GM21723 (cell line): ENCODE measurements around the gene CACNB4.

Source experiments
- ATAC-seq: cut with Tn5 transposase; IDR thresholded peaks from one replicate; pipeline ENCODE4 v1.9.1; 2021; ENCODE audit warnings: mild to moderate bottlenecking, moderate library complexity; ENCODE audit not compliant: unreplicated experiment

The CACNB4 gene

GRCh38 chr2:151979694-151980093 is 119.2 kb downstream of the CACNB4 start:
- ATAC-seq: no peak

GRCh38 chr2:151978709-151979108 is 120.1 kb downstream of the CACNB4 start:
- no peak for ATAC-seq

GRCh38 chr2:151977631-151978030 is 121.2 kb downstream of the CACNB4 start:
- ATAC-seq: no peak

- peak; percentile 79 for ATAC-seq
Measured at GRCh38 chr2:151976945-151977353, 121.9 kb downstream of the CACNB4 start.

GRCh38 chr2:151975460-151976414 is 123.1 kb downstream of the CACNB4 start:
- no peak for ATAC-seq

GRCh38 chr2:151974988-151975387 is 123.9 kb downstream of the CACNB4 start:
- ATAC-seq: no peak

- no peak for ATAC-seq
Measured at GRCh38 chr2:151973901-151974199, 125.0 kb downstream of the CACNB4 start.

GRCh38 chr2:151973013-151973900 is 125.6 kb downstream of the CACNB4 start:
- ATAC-seq: no peak

GRCh38 chr2:151972241-151973012 is 126.4 kb downstream of the CACNB4 start:
- no peak for ATAC-seq

GRCh38 chr2:151971301-151972051 is 127.4 kb downstream of the CACNB4 start:
- no peak for ATAC-seq

GRCh38 chr2:151968770-151969470 is 129.9 kb downstream of the CACNB4 start:
- ATAC-seq: no peak

- no peak for ATAC-seq
Measured at GRCh38 chr2:151967829-151968722, 130.8 kb downstream of the CACNB4 start.

GRCh38 chr2:151965884-151966283 is 133.0 kb downstream of the CACNB4 start:
- ATAC-seq: no peak

- no peak for ATAC-seq
Measured at GRCh38 chr2:151961558-151961957, 137.3 kb downstream of the CACNB4 start.

- ATAC-seq: no peak
Measured at GRCh38 chr2:151959238-151959637, 139.6 kb downstream of the CACNB4 start.

- no peak for ATAC-seq
Measured at GRCh38 chr2:151953467-151953866, 145.4 kb downstream of the CACNB4 start.

- no peak for ATAC-seq
Measured at GRCh38 chr2:151952691-151953456, 146.0 kb downstream of the CACNB4 start.

- peak; percentile 11 for ATAC-seq
Measured at GRCh38 chr2:151947813-151948165, 151.1 kb downstream of the CACNB4 start.
